GM12872 (cell line): ENCODE measurements around the gene SGCG.

Source experiments
- TF ChIP-seq, protein P1 (sequence below): IDR thresholded peaks from 3 replicates; pipeline ENCODE4 v1.5.1; 2011; ENCODE audit warnings: low read depth, mild to moderate bottlenecking, low read length, moderate library complexity; ENCODE audit not compliant: insufficient read depth

Gene SGCG

DNA sequence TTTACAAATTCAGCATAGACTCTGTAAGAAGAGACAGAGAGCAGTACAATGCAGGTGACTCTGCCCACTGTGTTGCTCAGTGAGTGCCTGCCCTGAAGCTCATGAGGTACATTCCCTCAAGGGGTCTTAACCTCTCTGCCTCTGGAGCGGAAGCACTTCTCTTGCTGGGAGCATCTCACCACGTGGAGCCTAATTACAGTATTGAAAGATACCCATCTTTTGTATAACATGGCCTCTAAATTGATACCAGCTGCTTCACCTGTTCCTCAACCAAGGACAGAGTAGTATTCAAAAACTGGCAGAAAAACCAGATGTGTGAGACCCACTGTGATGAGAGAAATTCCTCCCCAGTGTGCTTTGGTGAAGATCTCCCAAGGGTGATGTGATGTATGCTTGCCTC, 175.6 kb downstream of the SGCG start:
- TF ChIP-seq, protein P1, sequence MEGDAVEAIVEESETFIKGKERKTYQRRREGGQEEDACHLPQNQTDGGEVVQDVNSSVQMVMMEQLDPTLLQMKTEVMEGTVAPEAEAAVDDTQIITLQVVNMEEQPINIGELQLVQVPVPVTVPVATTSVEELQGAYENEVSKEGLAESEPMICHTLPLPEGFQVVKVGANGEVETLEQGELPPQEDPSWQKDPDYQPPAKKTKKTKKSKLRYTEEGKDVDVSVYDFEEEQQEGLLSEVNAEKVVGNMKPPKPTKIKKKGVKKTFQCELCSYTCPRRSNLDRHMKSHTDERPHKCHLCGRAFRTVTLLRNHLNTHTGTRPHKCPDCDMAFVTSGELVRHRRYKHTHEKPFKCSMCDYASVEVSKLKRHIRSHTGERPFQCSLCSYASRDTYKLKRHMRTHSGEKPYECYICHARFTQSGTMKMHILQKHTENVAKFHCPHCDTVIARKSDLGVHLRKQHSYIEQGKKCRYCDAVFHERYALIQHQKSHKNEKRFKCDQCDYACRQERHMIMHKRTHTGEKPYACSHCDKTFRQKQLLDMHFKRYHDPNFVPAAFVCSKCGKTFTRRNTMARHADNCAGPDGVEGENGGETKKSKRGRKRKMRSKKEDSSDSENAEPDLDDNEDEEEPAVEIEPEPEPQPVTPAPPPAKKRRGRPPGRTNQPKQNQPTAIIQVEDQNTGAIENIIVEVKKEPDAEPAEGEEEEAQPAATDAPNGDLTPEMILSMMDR = no peak

DNA sequence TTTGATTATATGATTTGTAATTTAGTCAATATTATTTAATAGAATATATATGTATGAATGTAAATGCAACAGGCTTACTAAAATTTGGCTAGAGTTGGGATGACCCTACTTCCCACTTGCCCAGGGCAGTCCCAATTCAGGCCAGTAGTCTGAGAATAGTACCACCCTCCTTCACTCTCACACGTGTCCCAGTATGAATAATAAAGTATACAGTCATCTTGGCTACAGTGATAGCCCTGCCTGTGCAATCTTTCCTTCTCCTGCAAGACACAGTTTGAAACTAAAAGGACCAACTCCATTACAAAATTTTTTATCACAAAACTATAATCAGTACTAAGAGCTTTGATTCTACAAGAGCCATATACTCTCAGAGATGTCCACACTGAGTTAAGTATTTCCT, 176.6 kb downstream of the SGCG start:
- TF ChIP-seq, protein P1 = no peak

DNA sequence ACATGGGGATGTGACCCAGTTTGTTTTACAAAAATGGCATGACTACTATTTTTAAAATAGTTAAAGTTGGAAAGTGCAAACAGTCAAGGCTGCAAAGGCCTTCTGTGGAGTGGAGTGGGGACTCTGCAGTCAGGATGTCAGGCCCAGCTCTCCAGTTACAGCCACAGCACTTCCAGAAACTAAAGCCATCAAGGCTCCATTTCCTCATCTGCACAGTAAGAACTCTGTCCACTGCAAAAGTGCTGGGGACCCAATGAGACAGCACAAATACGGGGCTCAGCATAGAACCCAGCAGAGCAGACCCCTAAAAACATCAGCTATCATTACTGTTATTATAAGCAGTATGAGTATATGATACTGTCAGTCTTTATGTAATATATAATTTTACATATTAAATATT, 179.1 kb downstream of the SGCG start:
- TF ChIP-seq, protein P1 = no peak

DNA sequence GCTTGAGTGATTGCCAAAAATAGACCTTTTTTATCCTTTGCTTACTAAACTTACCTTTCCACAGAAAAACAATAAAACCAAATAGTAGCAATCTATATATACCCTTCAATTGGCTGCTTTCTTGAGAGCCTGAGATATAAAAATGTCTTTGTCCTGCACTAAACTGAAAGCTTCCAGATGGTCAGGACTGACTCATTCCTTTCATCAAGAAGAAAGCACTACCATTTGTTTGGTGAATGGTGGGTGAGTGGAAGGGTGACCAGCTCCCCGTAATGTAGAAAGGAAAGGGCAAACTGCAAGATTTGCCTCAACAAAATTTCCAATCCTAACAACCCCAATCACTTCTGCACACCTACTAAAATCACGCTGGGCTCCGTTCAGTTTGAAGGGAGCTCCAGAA, 184.9 kb downstream of the SGCG start:
- TF ChIP-seq, protein P1 = no peak

DNA sequence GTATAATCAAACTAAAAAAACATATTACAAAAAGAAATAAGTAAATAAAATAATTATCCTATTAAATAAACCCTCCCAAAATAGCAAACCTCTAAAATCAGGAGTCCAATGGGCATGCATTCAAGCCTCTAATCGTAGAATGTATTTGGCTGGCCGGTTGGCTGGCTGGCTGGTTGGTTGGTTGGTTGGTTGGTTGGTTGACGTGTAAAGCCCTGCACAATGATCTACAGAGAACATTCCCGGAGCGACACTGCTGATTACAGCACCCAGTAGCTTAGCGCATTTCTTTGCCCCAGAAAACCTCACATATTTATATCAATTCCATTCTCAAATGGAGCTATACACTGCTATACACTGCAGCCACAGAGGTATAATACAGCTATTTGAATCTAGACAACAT, 187.1 kb downstream of the SGCG start:
- TF ChIP-seq, protein P1 = no peak

DNA sequence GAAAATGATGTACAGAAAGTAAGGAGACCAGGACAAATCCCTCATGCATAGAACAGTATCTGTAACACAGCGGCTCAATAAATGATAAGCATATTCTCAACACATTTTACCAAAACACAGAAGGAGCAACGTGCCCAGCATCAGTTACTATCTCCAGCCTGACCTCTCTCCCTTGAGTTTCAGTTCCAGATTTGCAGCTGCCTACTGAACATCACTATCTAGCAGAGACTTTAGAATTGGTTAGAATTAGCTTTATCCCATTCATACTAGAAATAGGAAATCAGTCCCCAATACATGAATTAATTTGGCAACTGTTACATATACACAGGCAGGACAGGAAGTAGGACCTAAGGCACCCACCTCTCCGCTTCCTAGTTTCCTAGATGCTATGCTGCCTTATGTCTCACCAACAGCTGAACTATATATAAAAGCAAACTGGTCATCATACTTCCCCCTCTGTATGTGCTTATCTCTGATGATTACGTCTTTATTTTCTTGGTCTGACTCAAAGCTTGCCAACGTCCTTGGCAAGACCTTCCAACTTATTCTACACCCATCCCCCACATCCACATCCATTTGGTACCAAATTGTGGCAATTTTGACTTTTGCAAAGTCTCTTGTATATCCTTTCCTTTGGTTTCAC, 191.6 kb downstream of the SGCG start:
- TF ChIP-seq, protein P1 = no peak
